Measurements from ENCODE around the gene CT55. TPM values are rescaled to one million over a fixed set of nuclear protein-coding genes. Genes with fewer than 3 reads are reported as not detected.

CT55 gene
- polyA plus RNA-seq, 1 donor from 2014 or later, result 2.1 TPM

GRCh38 chrX:135109554-135109953 lies 61.6 kb downstream of the CT55 start:
- Histone ChIP-seq H3K27me3 (ENCODE audit: insufficient read depth, low read depth, low read length) (no peaks in the 10 kb centered on the region), H3K4me2 (ENCODE audit: low read length) (no peak overlapping the region), H3K9me3 (ENCODE audit: low read length) (no peaks in the 10 kb centered on the region), H3K9me2 (ENCODE audit: insufficient read depth, low read length) (no peaks in the 10 kb centered on the region), H3K27ac (ENCODE audit: low read length) (no peak overlapping the region), H2AFZ (ENCODE audit: low read depth, low read length) (no peak overlapping the region), H3K36me3 (ENCODE audit: insufficient read depth, low read length) (no peaks in the 10 kb centered on the region), H3K4me3 (ENCODE audit: low read length) (no peak overlapping the region), H3K9ac (ENCODE audit: low read length) (no peak overlapping the region), H3K79me2 (replicated peaks; ENCODE audit: insufficient read depth, low read length) (no peaks in the 10 kb centered on the region), H3F3A (ENCODE audit: insufficient read depth, low read length, poor library complexity, severe bottlenecking) (no peaks in the 10 kb centered on the region), H4K20me1 (ENCODE audit: insufficient read depth) (no peaks in the 10 kb centered on the region)
- TF ChIP-seq SMC3 (conservative IDR thresholded peaks at IDR 0.05; ENCODE audit: poor library complexity) (no peak), POLR2AphosphoS5 (IDR thresholded peaks at IDR 0.05) (no peak), EP300 (conservative IDR thresholded peaks at IDR 0.05; ENCODE audit: poor library complexity, severe bottlenecking) (no peak), MXI1 (conservative IDR thresholded peaks at IDR 0.05; ENCODE audit: poor library complexity, severe bottlenecking) (no peak), RAD21 (conservative IDR thresholded peaks at IDR 0.05) (no peak), REST (IDR thresholded peaks at IDR 0.05; ENCODE audit: borderline replicate concordance) (no peak), TAF1 (IDR thresholded peaks at IDR 0.05; ENCODE audit: low read depth) (no peak), CTCF (IDR thresholded peaks at IDR 0.05; ENCODE audit: poor library complexity, severe bottlenecking) (no peak), EZH2 (IDR thresholded peaks at IDR 0.05; ENCODE audit: borderline replicate concordance, insufficient read depth, low read length, poor library complexity, severe bottlenecking) (no peak)

Other genes starting within 250 kb of the CT55 start
- gene SMIM10, start 180.4 kb downstream of the CT55 start, polyA plus RNA-seq, result not detected in 2 replicates
- gene RTL8B, start 148.9 kb downstream of the CT55 start, polyA plus RNA-seq, result 8.5 and 9.8 TPM in 2 replicates
- 50.6 and 53.0 TPM in 2 replicates for gene RTL8C, start 139.0 kb downstream of the CT55 start, polyA plus RNA-seq
- 3.5 and 4.1 TPM in 2 replicates for gene RTL8A, start 119.3 kb downstream of the CT55 start, polyA plus RNA-seq
- 1.0 and 2.0 TPM in 2 replicates for gene SMIM10L2B, start 72.7 kb downstream of the CT55 start, polyA plus RNA-seq
- gene ETDB, start 50.9 kb downstream of the CT55 start, polyA plus RNA-seq, result not detected in 2 replicates
- gene ETDA, start 80.7 kb upstream of the CT55 start, polyA plus RNA-seq, result 1.6 TPM in 1 of 2 replicates, not detected in the other
- gene ETDC, start 138.1 kb upstream of the CT55 start, polyA plus RNA-seq, result not detected in 2 replicates
- 7.5 and 7.7 TPM in 2 replicates for gene ZNF75D, start 172.7 kb upstream of the CT55 start, polyA plus RNA-seq
- gene ZNF449, start 173.4 kb upstream of the CT55 start, polyA plus RNA-seq, result 39.7 and 51.1 TPM in 2 replicates

Data from neural cell (in vitro differentiated cells).